ENCODE data around the gene GPC6.

Gene GPC6

DNA sequence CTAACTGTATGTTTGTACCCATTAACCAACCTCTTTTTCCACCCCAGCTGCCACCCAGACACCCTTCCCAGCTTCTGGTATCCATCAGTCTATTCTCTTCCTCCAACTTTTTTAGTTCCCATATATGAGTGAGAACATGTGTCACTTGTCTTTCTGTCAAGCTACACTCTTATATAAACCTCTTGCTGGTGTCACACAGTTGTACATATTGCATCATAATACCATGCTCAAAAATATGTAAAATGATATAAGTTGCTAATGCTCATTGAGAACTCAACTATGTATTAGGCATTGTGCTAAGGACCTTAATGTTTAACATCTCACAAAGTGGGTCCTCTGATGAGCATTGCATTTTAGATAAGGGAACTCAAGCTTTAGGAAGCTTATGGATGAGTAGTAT, 395.4 kb downstream of the GPC6 start:
- in situ Hi-C loops (cut with MboI; ENCODE audit: low pct_unique_long_range_greater_than_20kb, low sequenced_read_pairs, unreplicated experiment) = no loop called here
- TF ChIP-seq, protein P1, sequence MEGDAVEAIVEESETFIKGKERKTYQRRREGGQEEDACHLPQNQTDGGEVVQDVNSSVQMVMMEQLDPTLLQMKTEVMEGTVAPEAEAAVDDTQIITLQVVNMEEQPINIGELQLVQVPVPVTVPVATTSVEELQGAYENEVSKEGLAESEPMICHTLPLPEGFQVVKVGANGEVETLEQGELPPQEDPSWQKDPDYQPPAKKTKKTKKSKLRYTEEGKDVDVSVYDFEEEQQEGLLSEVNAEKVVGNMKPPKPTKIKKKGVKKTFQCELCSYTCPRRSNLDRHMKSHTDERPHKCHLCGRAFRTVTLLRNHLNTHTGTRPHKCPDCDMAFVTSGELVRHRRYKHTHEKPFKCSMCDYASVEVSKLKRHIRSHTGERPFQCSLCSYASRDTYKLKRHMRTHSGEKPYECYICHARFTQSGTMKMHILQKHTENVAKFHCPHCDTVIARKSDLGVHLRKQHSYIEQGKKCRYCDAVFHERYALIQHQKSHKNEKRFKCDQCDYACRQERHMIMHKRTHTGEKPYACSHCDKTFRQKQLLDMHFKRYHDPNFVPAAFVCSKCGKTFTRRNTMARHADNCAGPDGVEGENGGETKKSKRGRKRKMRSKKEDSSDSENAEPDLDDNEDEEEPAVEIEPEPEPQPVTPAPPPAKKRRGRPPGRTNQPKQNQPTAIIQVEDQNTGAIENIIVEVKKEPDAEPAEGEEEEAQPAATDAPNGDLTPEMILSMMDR (IDR thresholded peaks at IDR 0.05; ENCODE audit: extremely low read depth, insufficient read depth, missing control alignments) = no peak
- DNase-seq (ENCODE audit: low spot score) = no peak

GRCh38 chr13:93624311-93624777, 397.7 kb downstream of the GPC6 start:
- in situ Hi-C loops (cut with MboI; ENCODE audit: low pct_unique_long_range_greater_than_20kb, low sequenced_read_pairs, unreplicated experiment) = no loop called here
- no peak for DNase-seq (ENCODE audit: low spot score)
- TF ChIP-seq, protein P1 (IDR thresholded peaks at IDR 0.05; ENCODE audit: extremely low read depth, insufficient read depth, missing control alignments) = no peak

DNA sequence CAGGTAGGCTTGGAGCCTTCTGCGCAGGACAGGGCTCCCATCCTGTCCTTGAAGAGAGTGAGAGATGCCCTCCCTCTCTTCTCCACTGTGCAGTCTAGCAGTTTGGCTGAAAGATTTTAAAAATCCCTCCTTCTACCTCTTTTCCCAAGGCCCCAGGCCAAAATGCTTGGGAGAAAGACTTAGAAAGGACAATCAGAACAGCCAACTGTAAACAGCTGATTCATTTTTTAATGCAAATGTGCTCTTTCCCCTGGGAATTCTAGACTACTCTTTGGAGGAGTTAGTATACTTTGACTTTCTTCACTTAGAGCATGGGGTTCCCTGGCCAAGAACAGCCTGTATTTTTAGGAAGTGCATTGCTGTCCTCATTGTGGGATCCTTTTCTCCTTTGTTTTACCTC, 398.9 kb downstream of the GPC6 start:
- no peak for DNase-seq (ENCODE audit: low spot score)
- in situ Hi-C loops (cut with MboI; ENCODE audit: low pct_unique_long_range_greater_than_20kb, low sequenced_read_pairs, unreplicated experiment) = no loop called here
- TF ChIP-seq, protein P1 (IDR thresholded peaks at IDR 0.05; ENCODE audit: extremely low read depth, insufficient read depth, missing control alignments) = no peak

DNA sequence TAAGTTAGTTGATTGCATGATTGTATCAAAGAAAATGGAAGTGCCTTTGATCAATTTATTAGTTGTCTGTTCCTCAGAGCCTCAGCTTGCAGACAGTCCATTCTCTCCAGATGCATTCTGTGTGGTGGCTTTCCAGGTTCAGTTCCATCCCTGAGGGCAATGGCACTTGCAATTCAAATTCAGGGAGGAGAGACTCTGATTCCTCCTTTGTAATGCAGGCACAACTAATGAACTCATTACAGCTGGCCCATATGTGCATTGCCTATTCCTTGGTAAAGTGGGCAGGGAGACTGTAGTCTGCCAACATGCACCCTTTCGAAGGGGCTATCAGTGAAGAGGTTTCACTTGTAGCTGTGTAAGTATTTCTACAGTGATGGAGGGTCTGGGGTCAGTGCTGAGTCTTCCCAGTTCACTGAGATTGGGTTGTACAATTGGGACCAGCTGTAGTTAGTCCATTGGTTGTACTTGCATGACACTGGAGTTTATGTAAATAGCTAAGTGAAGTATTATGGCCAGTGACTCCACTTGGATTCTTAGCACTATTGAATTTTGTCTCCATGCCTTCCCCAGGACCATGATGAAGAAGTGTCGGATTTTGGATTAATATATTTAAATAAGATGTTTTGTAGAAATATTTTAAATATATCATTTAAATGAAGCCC, 401.7 kb downstream of the GPC6 start:
- in situ Hi-C loops (cut with MboI; ENCODE audit: low pct_unique_long_range_greater_than_20kb, low sequenced_read_pairs, unreplicated experiment) = no loop called here
- no peak for DNase-seq (ENCODE audit: low spot score)
- TF ChIP-seq, protein P1 (IDR thresholded peaks at IDR 0.05; ENCODE audit: extremely low read depth, insufficient read depth, missing control alignments) = no peak

GRCh38 chr13:93635616-93636032, 409.0 kb downstream of the GPC6 start:
- in situ Hi-C loops (cut with MboI; ENCODE audit: low pct_unique_long_range_greater_than_20kb, low sequenced_read_pairs, unreplicated experiment) = no loop called here
- TF ChIP-seq, protein P1 (IDR thresholded peaks at IDR 0.05; ENCODE audit: extremely low read depth, insufficient read depth, missing control alignments) = no peak
- DNase-seq (ENCODE audit: low spot score) = no peak

DNA sequence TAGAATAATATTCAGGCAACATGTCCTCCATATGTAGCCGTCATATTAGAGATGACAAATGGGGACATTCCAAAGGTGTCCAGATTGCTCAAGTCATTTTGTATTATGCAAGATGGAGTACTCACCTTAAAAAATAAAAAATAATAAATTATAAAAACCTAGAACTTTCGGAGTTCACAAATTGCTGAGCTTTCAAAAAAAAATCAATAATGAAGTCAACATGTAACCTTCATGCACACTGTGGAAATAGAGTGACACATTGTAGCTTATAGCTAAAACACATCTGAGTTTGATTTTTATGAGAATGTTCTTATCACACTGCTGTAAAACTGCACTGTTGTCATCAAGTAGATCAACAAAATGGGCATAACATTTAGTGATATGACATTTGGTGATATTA, 411.2 kb downstream of the GPC6 start:
- in situ Hi-C loops (cut with MboI; ENCODE audit: low pct_unique_long_range_greater_than_20kb, low sequenced_read_pairs, unreplicated experiment) = no loop called here

More for the DNA sequence above, 411.2 kb downstream of the GPC6 start:
- DNase-seq (ENCODE audit: low spot score) = no peak
- TF ChIP-seq, protein P1 (IDR thresholded peaks at IDR 0.05; ENCODE audit: extremely low read depth, insufficient read depth, missing control alignments) = no peak
